Retinal pigment epithelial cell (primary cell): ENCODE measurements around the gene ROBO1.

Source experiments
- DNase-seq: peaks from one replicate; pipeline ENCODE4 v3.0.0-alpha.2; 2010; ENCODE audit warnings: low read depth
- H3K4me3 ChIP-seq: 2 replicates; pipeline ENCODE4 v1.5.1; 2011; ENCODE audit warnings: mild to moderate bottlenecking, low read length, control low read depth, moderate library complexity
- TF ChIP-seq, protein P1 (sequence below): conservative IDR thresholded peaks from 2 replicates; pipeline ENCODE4 v1.5.1; 2011; ENCODE audit warnings: low read depth, low read length, control low read depth, inconsistent platforms

ROBO1 gene

DNA sequence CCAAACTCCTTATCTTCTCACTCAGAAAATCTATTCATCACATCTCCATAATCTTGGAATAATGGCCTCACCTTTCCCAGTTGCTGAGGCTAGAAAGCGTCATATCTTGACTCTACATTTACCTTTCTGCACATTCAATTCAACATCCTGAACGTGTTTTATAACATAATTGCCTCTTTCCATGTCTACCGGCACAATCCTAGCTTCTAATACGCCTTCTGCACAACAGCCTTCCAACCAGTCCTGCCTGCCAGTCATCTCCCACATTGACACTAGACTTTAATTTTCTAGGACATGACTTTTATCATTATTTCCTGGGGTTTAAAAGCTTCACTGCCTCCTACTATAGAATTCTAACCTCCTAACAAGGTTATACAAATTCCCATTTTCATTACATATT lies 906.6 kb downstream of the ROBO1 start:
- TF ChIP-seq, protein P1, sequence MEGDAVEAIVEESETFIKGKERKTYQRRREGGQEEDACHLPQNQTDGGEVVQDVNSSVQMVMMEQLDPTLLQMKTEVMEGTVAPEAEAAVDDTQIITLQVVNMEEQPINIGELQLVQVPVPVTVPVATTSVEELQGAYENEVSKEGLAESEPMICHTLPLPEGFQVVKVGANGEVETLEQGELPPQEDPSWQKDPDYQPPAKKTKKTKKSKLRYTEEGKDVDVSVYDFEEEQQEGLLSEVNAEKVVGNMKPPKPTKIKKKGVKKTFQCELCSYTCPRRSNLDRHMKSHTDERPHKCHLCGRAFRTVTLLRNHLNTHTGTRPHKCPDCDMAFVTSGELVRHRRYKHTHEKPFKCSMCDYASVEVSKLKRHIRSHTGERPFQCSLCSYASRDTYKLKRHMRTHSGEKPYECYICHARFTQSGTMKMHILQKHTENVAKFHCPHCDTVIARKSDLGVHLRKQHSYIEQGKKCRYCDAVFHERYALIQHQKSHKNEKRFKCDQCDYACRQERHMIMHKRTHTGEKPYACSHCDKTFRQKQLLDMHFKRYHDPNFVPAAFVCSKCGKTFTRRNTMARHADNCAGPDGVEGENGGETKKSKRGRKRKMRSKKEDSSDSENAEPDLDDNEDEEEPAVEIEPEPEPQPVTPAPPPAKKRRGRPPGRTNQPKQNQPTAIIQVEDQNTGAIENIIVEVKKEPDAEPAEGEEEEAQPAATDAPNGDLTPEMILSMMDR, result no peak
- DNase-seq, result no peak

DNA sequence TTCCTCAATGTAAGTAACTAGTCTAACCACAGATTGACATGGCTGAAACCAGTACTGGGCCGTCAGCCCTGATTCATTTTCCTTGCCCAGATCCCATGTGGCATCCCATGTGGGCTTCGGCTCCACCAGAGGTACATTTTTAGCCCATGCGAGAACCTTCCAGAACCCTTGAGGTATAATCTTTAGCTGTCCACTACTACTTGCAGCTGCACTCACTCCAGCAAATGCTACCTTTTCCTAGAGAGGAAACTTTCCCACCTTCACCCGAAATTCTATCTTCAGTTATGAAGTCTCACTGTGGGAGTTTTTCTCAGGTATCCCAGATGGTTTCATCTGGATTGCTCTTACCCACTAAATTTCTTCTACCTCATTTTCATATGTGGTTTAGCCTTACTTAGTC lies 907.2 kb downstream of the ROBO1 start:
- no peak overlapping the region for H3K4me3 ChIP-seq
- TF ChIP-seq, protein P1, result no peak
- no peak for DNase-seq

More for the DNA sequence above, 906.6 kb downstream of the ROBO1 start:
- no peak overlapping the region for H3K4me3 ChIP-seq

DNA sequence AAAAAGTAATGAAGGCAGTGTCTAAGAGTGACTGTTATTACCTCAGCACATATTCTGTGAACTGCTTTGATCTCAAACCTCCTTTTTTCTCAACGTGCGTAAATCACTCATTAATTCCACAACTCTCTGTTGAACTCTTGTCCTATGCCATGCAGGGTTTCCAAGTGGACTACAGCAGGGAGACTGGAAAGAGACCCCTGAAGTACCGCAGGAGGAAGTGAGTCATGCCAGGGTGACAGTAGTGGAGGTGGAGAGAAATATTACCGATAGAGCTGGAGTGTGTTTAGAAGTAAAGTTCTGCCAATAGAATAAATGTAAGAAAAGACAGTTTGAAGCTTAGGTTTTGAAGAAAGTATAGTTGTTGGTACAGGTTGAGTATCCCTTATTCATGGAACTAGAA lies 908.9 kb downstream of the ROBO1 start:
- no peak overlapping the region for H3K4me3 ChIP-seq
- DNase-seq, result no peak
- TF ChIP-seq, protein P1, result no peak

DNA sequence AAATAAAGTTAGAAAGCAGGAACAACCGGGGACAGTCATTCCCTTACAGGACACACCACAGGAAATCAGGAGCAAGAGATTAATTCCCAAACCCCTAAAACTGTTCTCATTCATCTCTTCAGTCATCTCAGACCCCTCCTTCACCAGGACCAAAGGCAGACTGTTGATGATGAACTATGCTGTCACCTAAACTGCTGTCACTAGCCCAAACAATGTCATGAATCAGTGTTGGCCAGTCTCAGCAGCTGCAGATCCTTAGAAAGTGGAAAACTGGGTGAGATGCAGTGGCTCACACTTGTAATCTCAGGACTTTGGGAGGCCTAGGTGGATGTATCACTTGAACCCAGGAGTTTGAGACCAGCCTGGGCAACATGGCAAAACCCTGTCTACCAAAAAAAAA lies 909.6 kb downstream of the ROBO1 start:
- TF ChIP-seq, protein P1, result no peak
- DNase-seq, result no peak
- no peak overlapping the region for H3K4me3 ChIP-seq

DNA sequence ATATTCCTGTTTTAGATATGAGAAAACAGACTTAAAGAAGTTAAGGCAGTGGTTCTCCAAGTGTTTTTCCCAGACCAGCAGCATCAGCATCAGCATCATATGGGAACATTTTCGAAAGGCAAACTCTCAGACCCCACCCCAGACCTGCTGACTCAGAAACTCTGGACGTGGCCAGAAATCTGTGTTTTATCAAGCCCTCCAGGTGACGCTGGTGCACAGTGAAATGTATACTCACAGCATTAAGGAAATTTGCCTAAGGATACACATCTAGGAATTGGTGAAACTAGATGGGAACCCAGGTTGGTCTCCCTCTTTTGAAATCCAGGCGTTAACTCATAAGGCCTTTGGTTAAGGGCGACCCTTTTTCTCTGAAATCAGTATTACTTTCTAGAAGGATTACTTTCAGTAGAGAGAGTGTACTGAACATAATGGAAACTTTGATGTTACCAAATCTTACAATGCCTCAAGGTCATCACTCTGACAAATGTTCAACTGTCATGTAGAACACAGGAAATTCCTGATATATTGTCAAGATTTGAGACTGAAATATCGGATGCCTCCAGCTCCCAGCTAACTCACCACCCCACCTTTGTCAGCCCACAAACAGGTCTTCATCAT lies 910.2 kb downstream of the ROBO1 start:
- TF ChIP-seq, protein P1, result peak; percentile 3
- DNase-seq, result no peak
- no peak overlapping the region for H3K4me3 ChIP-seq

DNA sequence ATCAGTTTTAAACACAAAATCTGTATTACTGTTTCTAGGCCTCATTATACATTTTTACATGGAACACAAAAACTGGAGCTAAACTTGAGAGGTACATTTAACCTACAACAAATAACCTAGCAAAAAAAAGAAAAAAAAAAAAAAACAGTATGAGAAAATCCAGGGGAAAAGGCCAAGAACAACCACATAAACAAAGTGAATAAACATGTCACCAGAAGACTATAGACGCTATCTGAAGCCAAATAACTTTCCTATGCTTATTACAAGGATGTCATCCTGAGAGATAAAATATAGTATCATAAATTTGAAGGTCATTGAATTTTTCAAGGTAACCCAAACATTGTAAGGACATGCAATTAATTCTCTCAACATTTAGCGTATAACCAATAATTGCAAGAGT lies 911.6 kb downstream of the ROBO1 start:
- TF ChIP-seq, protein P1, result no peak
- no peak for DNase-seq
- no peak overlapping the region for H3K4me3 ChIP-seq

DNA sequence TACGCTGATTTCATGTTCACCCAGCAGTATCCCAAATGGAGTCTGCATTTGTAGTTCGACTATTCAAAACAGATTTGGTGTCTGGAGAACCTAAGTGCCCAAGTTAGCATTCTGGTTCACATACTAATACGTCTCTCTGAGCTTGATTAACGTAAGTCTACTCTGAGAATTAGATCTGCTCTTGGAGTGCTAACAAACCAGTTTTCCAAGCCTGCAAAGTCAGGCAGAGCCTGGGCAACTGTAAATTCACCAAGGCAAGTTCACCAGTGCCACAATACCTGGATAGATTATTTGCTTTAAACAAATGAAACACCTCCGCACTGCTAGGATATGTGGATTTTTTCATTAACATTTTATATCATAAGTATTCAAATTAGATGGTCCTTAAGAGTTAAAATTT lies 912.6 kb downstream of the ROBO1 start:
- DNase-seq, result no peak
- TF ChIP-seq, protein P1, result no peak
- H3K4me3 ChIP-seq, result no peak overlapping the region
